Lower leg skin (tissue), 4 donors: ENCODE measurements around the gene DNAI2. TPM values are rescaled to one million over a fixed set of nuclear protein-coding genes. Genes with fewer than 3 reads are reported as not detected.
"Not testable (repeated sequence)": the region's sequence is repeated elsewhere in the genome, so short reads cannot be mapped to it uniquely, and the experiment has no call there.

Experiments used
- DNase-seq, 2 donors: peaks; one replicate each; pipeline ENCODE4 v3.0.0-alpha.2; 2019; ENCODE audit warnings: low spot score in 2 of 2
- H3K4me3 ChIP-seq: fragments of 200-600 bp; sonication (generic); 2 replicates; pipeline ENCODE4 v1.5.1; 2017; ENCODE audit warnings: mild to moderate bottlenecking, low read depth; ENCODE audit not compliant: poor library complexity, severe bottlenecking
- POLR2A ChIP-seq, 2 donors: fragments of 450-650 bp; IDR thresholded peaks; one replicate each; pipeline ENCODE4 v1.6.1; 2016 to 2017; ENCODE audit warnings: antibody characterized with exemption in 2 of 2, mild to moderate bottlenecking in 1 of 2, moderate library complexity in 1 of 2
- WGBS, 2 donors: methylation state at CpG; one replicate each; pipeline ENCODE4 v1.1.5; 2018; 5-methylcytosine and 5-hydroxymethylcytosine counted together
- intact Hi-C: fragments of 100-400 bp; cut with DNase I; formaldehyde crosslinking; loops from one replicate; pipeline ENCODE4 v1.15.0; 2023; ENCODE audit warnings: low total_unique reads
- total RNA-seq, 4 donors: library from RNA; depleted of rRNA; stranded (reverse); fragments of >200 nt; gene quantifications; one replicate each; pipeline ENCODE4 v1.1.0, GENCODE V29; 2016
- TF ChIP-seq, protein P1 (sequence below), 3 donors: fragments of 450-650 bp; IDR thresholded peaks; one replicate each; pipeline ENCODE4 v1.5.1; 2016; ENCODE audit warnings: antibody characterized with exemption in 3 of 3, mild to moderate bottlenecking in 3 of 3, moderate library complexity in 2 of 3

DNAI2 gene
- total RNA-seq, 4 donors from 2014 or later, result 0.57 TPM; not detected in 3

DNA sequence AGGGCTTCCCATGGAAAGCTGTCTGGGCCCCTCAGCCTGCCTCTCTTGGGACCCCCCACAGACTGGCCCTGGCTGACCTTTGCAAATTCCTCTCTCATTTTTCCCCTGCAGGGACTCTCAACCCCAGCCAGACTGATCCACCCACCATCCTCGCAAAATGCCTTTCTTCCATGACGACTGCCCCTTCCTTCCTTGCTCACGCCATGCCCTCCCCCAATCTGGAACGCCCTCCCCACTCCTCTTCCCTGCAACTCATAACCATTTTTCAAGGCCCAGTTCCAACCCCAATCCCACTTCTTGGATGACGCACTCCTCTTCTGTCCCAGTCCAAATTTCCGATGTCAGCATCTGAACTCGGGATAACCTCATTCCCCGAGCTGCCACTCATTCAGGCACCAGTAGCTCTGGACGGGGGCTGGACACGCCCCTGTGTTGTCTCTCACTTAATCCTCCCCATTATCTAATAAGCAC, 1.3 kb upstream of the DNAI2 start:
- 47 to 49% methylated on average over 10 of the region's 10 CpGs for WGBS, 2 donors
- TF ChIP-seq, protein P1, sequence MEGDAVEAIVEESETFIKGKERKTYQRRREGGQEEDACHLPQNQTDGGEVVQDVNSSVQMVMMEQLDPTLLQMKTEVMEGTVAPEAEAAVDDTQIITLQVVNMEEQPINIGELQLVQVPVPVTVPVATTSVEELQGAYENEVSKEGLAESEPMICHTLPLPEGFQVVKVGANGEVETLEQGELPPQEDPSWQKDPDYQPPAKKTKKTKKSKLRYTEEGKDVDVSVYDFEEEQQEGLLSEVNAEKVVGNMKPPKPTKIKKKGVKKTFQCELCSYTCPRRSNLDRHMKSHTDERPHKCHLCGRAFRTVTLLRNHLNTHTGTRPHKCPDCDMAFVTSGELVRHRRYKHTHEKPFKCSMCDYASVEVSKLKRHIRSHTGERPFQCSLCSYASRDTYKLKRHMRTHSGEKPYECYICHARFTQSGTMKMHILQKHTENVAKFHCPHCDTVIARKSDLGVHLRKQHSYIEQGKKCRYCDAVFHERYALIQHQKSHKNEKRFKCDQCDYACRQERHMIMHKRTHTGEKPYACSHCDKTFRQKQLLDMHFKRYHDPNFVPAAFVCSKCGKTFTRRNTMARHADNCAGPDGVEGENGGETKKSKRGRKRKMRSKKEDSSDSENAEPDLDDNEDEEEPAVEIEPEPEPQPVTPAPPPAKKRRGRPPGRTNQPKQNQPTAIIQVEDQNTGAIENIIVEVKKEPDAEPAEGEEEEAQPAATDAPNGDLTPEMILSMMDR (IDR thresholded peaks at IDR 0.05), result no peak
- TF ChIP-seq POLR2A (IDR thresholded peaks at IDR 0.05), result no peak
- intact Hi-C loops, result no loop called here
- no peak overlapping the region for H3K4me3 ChIP-seq
- DNase-seq, result no peak

DNA sequence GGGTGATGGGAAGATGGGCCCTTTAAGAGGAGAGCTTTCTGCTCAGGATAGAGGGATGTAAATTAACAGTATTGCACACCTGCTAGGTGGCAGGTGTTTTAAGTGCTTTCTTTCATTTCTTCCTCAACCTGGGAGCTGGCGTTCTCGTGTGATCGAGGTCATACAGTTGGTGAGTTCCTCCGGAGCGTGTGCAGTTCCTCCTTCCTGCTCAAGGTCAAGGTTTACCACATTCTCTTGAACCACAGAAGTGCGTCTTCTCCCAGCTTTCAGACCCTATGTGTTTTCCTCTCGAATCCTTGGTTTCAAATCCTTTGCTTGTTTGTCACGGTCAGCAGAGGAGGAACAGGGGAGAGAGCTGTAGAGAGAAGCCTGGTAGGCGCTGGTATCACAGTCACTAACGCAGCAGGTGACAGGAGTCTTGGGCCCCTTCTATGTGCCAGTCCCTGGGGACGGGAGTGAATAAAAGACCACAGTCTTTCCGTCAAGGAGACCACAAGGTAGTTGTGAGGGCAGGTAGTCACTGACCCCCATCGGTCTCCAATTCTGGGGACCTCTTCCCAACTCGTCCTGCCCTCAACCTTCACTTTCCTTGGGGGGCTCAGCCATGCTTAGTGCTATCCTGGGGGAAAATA, 791 bp downstream of the DNAI2 start:
- H3K4me3 ChIP-seq, result no peak overlapping the region
- DNase-seq, result no peak
- WGBS, 2 donors, result 50 to 52% methylated on average over 14 of the region's 14 CpGs
- TF ChIP-seq, protein P1 (IDR thresholded peaks at IDR 0.05), result no peak
- TF ChIP-seq POLR2A (IDR thresholded peaks at IDR 0.05), result no peak
- intact Hi-C loops, result no loop called here

DNA sequence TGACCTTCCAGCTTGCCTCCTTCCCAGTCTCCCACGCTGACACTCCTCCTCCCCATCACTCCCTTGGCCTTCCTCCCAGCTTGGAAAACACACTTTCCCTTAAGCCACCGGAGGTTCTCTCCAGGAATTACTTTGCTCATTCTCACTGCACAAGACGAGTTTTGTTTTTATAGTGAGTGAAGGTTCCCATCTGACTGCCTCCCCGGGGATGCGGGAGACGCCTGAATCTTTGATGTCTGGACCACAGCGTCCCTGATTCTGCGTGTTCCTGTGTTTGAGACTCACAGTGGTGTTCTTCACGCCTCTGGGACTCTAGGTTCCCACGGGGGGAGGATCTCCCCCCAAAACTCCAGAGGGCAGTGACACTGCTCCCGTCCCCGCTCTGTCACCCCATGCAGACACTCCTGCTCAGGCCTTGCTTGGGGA, 2.0 kb downstream of the DNAI2 start:
- 47 to 50% methylated on average over 12 of the region's 12 CpGs for WGBS, 2 donors
- TF ChIP-seq, protein P1 (IDR thresholded peaks at IDR 0.05), result no peak
- DNase-seq, result no peak
- H3K4me3 ChIP-seq, result no peak overlapping the region
- intact Hi-C loops, result no loop called here

DNA sequence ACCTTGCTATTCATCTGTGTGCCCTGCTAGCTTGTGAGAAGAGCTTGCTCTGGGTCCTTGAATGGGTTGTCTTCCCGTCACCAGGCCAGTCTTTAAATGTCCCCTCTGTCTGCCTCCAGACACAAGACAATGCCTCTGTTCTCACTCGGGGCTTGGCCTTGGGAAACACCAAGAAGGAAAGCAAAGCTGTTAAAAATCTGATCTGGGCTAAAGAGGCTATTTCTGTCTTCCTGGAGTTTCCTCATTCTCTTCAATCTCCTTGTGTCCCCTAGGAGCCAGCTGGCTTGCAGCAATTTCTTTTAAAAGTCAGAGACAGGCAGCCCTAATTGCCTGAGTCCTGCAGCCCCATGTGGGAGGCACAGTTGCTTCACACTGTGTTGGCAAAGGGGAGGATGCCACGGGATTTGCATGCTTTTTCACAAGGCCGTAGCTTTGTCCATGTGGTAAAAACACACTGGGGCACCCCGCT, 2.5 kb downstream of the DNAI2 start:
- 45 to 59% methylated on average over 5 of the region's 5 CpGs for WGBS, 2 donors
- no peak for DNase-seq
- intact Hi-C loops, result no loop called here
- TF ChIP-seq, protein P1 (IDR thresholded peaks at IDR 0.05), result no peak
- TF ChIP-seq POLR2A (IDR thresholded peaks at IDR 0.05), result no peak
- no peak overlapping the region for H3K4me3 ChIP-seq

DNA sequence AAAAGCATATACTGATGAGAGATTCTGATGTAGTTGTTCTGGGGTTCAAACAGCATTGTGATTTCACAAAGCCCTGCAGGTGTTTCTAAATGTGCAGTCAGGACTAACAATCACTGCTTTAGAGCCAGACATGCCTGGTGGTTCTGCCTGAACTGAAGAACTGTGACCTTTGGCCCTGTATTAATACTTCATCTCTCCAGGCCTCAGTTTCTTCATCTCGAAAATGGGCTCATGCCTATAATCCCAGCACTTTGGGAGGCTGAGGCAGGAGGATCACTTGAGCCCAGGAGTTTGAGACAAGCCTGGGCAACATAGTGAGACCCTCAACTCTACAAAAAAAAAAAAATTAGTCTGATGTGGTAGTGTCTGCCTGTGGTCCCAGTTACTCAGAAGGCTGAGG, 3.9 kb downstream of the DNAI2 start:
- intact Hi-C loops, result loop anchor here (2.0 kb wide), 1 partner anchor 41 kb away; no protein-coding TSS in a partner anchor
- no peak overlapping the region for H3K4me3 ChIP-seq
- no peak for DNase-seq
- TF ChIP-seq, protein P1 (IDR thresholded peaks at IDR 0.05), result no peak
- TF ChIP-seq POLR2A (IDR thresholded peaks at IDR 0.05), result no peak
- WGBS, 2 donors, result 78 to 79% methylated on average over 1 of the region's 1 CpG

DNA sequence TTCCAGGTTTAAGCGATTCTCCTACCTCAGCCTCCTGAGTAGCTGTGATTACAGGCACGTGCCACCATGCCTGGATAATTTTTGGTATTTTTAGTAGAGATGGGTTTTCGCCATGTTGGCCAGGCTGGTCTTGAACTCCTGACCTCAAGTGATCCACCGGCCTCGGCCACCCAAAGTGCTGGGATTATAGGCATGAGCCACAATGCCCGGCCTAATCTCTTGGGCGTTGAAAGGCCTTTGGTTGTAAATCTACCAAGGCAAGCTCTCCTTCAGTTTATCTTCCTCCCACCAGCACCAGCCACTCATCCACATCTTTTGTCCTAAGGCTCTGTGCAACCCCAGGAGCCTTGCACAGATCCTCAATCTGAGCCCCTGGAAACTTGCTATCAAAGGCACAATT, 5.6 kb downstream of the DNAI2 start:
- not testable (repeated sequence) for DNase-seq, H3K4me3 ChIP-seq
- intact Hi-C loops, result loop anchor here (2.0 kb wide), 1 partner anchor 39 kb away; no protein-coding TSS in a partner anchor
- 87% methylated on average over 7 of the region's 7 CpGs for WGBS, 2 donors
